ENCODE results near the gene IL26.

DNA sequence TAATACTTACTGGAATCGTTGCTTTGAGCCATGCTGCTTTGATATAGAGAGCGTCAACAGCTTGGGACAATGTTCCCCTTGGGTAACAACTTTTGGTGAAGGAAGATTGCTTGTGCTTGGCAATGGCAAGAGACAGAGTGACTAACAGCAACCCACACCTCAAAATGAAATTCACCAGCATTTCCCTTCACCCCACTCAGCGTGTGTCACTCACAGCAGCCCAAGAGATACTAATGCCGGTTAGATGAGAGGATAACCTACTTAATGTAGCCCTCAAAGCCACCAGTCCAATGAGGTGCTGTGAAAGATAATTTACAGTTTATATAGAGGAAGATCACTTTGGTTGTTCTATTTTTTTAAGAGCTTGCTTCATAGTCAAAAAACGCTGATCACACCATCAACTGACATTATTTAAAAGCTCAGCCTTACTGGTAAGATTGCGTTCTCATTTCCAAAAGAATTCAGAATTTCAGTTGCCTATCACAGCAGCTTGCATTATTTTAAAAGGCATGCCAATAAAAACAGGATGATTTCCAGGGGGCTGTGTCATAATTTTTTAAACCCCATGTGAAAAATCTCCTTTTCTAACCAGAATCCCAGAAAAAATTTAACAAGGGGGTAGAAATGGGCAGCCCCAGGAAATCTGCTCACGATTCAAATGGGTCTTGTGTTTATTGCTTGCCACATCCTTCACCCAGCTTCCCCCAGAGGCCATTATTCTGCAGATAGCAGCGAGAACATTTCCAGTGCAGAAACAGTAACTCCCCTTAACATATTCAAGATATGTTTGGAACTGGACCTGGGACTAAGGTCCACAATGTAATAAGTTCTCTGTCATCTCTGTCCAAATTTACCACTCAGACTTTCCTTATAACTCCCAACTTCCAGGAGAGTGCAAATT, at the start of gene IL26:
- TF ChIP-seq POLR2A (IDR thresholded peaks at IDR 0.05; ENCODE audit: low read depth, low read length): no peak
- TF ChIP-seq, protein P1, sequence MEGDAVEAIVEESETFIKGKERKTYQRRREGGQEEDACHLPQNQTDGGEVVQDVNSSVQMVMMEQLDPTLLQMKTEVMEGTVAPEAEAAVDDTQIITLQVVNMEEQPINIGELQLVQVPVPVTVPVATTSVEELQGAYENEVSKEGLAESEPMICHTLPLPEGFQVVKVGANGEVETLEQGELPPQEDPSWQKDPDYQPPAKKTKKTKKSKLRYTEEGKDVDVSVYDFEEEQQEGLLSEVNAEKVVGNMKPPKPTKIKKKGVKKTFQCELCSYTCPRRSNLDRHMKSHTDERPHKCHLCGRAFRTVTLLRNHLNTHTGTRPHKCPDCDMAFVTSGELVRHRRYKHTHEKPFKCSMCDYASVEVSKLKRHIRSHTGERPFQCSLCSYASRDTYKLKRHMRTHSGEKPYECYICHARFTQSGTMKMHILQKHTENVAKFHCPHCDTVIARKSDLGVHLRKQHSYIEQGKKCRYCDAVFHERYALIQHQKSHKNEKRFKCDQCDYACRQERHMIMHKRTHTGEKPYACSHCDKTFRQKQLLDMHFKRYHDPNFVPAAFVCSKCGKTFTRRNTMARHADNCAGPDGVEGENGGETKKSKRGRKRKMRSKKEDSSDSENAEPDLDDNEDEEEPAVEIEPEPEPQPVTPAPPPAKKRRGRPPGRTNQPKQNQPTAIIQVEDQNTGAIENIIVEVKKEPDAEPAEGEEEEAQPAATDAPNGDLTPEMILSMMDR (conservative IDR thresholded peaks at IDR 0.05; ENCODE audit: low read depth, low read length): no peak
- no peak for TF ChIP-seq RAD21 (IDR thresholded peaks at IDR 0.05; ENCODE audit: low read length)
- TF ChIP-seq MAZ (IDR thresholded peaks at IDR 0.05; ENCODE audit: borderline replicate concordance, low read depth, low read length): no peak
- no peak for TF ChIP-seq CEBPB (IDR thresholded peaks at IDR 0.05; ENCODE audit: low read depth, low read length)
- no peak for TF ChIP-seq SMC3 (IDR thresholded peaks at IDR 0.05; ENCODE audit: low read depth, low read length)
- no peak for TF ChIP-seq BHLHE40 (IDR thresholded peaks at IDR 0.05; ENCODE audit: low read depth, low read length)
